ENCODE results near the gene EMC1.
"Not testable (repeated sequence)": the region's sequence is repeated elsewhere in the genome, so short reads cannot be mapped to it uniquely, and the experiment has no call there.

The EMC1 gene

GRCh38 chr1:19251305-19252196 is at the start of gene EMC1, which contains the start of gene MRTO4:
EMC1 (minus strand) TSS chr1:19251524; CDS start chr1:19251509, 15 bp downstream.
MRTO4 (plus strand) TSS chr1:19251805; CDS start chr1:19251836, 31 bp downstream.
- peak; percentile 83 for DNase-seq

- no peak for DNase-seq
Measured at GRCh38 chr1:19300211-19300610, 48.9 kb upstream of the EMC1 start.

- DNase-seq: no peak
Measured at GRCh38 chr1:19294638-19295037, 43.3 kb upstream of the EMC1 start.

GRCh38 chr1:19289244-19289643 is 37.9 kb upstream of the EMC1 start:
- peak; percentile 18 for DNase-seq

- peak; percentile 68 for DNase-seq
Measured at GRCh38 chr1:19288324-19289241, 37.3 kb upstream of the EMC1 start, which contains the start of gene AKR7A3. AKR7A3 (minus strand) TSS chr1:19288770; CDS start chr1:19288709, 61 bp downstream.

GRCh38 chr1:19287436-19288185 is 36.3 kb upstream of the EMC1 start:
- no peak for DNase-seq

- DNase-seq: not testable (repeated sequence)
Measured at GRCh38 chr1:19285807-19286206, 34.5 kb upstream of the EMC1 start.

- DNase-seq: not testable (repeated sequence)
Measured at GRCh38 chr1:19285366-19285765, 34.0 kb upstream of the EMC1 start.

- no peak for DNase-seq
Measured at GRCh38 chr1:19284881-19285280, 33.6 kb upstream of the EMC1 start.

GRCh38 chr1:19283891-19284290 is 32.6 kb upstream of the EMC1 start:
- no peak for DNase-seq

GRCh38 chr1:19274636-19275035 is 23.3 kb upstream of the EMC1 start:
- DNase-seq: peak; percentile 64

GRCh38 chr1:19273844-19274531 is 22.7 kb upstream of the EMC1 start:
- not testable (repeated sequence) for DNase-seq

- DNase-seq: no peak
Measured at GRCh38 chr1:19273106-19273843, 22.0 kb upstream of the EMC1 start.

- no peak for DNase-seq
Measured at GRCh38 chr1:19272064-19272463, 20.7 kb upstream of the EMC1 start.

GRCh38 chr1:19270343-19270730 is 19.0 kb upstream of the EMC1 start:
- not testable (repeated sequence) for DNase-seq

GRCh38 chr1:19269427-19270342 is 18.4 kb upstream of the EMC1 start:
- DNase-seq: not testable (repeated sequence)

GRCh38 chr1:19268445-19268844 is 17.1 kb upstream of the EMC1 start:
- no peak for DNase-seq

- DNase-seq: no peak
Measured at GRCh38 chr1:19262744-19263143, 11.4 kb upstream of the EMC1 start.

- no peak for DNase-seq
Measured at GRCh38 chr1:19262047-19262446, 10.7 kb upstream of the EMC1 start.
